GM18861 (cell line): ENCODE measurements around the gene P2RX1.
A peak's percentile ranks its signal among the peaks of the same experiment; 100 is the strongest.

ENCODE experiments used
- ATAC-seq: cut with Tn5 transposase; IDR thresholded peaks from one replicate; pipeline ENCODE4 v1.9.1; 2021; ENCODE audit not compliant: unreplicated experiment

P2RX1 gene

DNA sequence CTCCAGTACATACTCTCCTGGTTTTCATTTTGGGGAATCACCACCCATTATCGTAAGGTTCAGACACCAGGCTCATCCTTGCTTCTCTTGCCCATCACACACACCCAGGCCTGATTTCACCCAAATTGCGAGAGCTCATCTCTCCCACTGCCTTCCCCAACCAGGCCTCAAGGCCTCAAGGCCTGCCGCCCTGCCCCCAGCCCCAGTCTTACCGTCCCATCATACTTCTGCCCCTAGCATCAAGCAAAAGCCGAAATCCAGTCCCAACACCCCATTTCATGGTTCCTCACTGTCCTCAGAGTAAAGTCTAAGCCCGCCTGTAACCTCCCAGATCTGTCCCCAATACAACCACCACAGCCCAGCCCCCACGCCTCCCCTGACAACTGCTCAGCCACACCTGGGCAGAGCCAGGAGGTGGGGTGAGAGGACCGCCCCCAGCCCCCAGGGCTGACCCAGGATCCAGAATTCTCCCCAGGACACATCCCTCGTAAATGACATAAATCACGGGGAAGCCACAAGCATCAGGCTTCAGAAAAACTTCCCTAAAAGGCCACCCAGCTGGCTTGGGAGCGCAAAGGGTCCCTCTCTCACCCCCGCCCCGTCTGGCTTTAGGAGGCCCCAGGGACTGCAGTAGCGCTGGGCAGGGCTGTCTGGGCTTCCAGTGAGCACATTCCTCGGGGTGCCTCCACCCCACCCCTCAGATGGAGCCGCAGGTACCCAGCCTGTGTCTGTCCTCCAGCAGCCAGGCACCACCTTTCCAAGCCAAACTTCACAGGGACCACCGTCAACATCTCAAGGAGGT is 9.6 kb upstream of the P2RX1 start:
- no peak for ATAC-seq

DNA sequence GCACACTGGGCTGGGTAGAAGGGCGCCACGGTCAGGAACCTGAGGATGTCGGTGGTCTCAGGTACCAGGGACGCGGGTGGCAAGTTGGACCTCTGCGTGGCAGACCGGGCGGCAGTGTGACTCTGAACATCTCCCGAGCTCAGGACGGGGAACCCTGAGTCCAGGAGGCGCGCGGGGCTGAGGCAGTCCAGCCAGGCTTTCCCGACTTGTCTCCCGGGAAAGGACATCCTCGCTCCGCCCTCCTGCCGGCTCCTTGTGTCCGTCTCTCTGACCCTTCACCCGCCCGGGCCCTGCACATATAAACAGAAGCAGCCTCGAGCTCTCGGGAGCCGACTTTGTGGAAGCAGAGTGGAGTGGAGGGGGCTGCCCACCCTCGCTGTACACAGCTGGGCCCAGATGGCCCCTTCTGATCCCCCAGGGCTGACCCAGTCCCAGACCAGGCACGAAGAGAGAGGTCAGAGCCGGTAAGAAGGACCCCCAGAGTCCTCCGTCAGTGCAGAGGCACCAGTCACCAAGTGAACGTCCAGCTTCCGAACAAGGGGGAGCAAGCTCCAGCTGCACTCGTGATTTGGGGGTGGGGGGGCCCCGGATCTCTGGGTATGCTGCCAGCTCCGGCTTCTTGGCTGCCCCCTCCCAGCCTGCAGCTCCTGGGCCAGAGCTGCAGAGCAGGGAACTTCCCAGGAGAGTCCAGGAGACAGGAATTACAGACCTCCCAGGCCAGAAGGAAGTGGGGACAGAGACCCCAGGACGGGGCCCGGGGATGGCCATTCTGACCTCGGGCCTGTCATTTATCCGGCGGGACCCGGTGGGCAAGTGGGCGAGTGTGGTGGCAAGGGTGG is 8.5 kb upstream of the P2RX1 start:
- no peak for ATAC-seq

DNA sequence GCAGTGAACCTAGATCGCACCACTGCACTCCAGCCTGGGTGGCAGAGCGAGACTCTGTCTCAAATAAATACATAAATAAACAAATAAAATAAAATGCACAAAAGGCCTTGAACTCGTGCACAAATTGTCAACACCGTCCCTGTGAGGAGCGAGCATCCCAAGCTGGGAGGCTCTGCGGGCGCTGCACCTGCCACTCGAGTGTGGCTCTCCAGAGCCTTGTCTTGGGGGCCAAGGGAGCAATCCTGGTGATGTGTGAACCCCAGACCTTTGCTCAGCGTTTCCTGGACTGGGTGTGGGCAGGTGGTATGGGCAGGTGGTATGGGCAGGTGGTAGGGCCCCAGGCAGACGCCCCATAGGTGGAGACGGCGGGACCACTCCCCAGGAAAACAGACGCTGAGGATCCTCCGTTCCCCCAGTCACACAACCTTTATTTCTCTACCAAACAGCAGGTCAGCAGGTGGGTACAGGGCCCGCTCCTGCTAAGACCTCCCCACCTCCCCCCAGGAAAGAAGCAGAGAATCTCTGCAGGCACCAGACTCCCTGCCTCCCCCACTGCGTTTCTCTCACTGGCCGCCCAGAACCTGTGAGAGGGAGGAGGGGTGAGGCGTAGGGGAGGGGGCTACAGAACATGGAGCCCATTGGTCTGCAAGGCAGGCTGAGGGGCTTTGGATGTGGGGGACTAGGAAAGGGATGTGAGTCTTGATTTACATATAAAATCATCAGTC is 7.4 kb upstream of the P2RX1 start:
- no peak for ATAC-seq

GRCh38 chr17:3922765-3923164 is 6.5 kb upstream of the P2RX1 start:
- ATAC-seq, result no peak

DNA sequence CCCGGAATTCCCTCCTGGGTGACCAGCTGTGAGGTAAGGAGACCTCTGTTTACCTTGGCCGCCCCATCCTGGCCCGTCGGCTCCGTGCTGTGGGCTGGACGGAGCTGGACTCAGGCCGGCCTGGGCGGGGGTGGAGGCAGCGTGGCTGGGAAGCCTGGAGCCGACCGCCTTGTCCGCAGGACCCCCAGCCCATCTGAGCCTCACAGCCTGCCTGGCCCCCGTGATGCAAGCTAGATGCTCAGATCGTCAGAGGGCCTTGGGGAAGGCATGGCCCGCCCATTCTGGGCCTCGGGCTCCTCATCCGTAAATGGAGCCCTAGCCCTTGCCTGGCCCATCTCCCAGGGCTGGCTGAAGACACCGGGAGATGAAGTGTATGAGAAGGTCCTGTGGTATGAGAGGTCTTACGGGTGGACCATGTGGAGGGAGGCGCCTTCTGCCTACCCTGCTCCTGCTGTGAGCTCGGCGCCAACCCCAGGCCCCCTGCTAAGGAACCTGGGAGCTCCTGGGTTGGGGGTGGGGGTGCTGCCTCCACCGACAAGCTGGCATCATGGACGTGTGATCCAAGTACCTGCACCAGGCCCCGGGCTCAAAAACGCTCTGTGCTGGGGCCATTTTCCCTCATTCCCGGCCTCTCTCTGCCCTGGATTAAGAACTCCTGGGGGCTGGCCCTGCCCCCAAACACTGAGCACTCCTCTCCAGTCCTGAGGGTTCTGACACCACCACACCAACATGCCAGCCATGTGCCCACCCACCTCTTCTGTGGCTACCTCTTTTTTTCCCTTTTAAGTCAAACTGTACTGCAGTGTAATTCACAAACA is 5.4 kb upstream of the P2RX1 start:
- ATAC-seq, result no peak

GRCh38 chr17:3921006-3921405 is 4.7 kb upstream of the P2RX1 start:
- no peak for ATAC-seq

GRCh38 chr17:3919123-3919624 is 2.9 kb upstream of the P2RX1 start:
- ATAC-seq, result no peak

GRCh38 chr17:3918372-3919122 is 2.3 kb upstream of the P2RX1 start:
- no peak for ATAC-seq

- ATAC-seq, result no peak
Observed at GRCh38 chr17:3917391-3917931, 1.2 kb upstream of the P2RX1 start.

DNA sequence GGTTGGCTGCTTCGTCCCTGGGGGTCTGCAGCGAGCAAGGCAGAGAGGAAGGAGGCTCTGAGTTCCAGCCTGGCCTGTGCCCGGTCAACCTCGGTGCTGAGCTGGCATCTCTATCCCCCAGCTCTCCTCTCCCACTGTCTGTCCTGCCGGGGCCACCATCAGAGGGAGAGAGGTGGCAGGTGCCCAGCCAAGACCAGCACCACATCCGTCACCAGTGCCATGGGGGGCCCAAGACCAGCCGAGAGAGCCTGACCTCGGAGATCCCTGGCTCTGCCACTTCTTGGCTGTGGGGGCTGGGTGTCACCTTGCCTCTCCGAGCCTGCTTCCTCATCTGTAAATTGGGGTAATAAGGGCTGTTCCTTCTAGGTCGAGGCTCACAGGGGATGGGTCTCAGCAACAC is 560 bp upstream of the P2RX1 start:
- no peak for ATAC-seq

GRCh38 chr17:3915581-3915994 is 677 bp downstream of the P2RX1 start:
- no peak for ATAC-seq

DNA sequence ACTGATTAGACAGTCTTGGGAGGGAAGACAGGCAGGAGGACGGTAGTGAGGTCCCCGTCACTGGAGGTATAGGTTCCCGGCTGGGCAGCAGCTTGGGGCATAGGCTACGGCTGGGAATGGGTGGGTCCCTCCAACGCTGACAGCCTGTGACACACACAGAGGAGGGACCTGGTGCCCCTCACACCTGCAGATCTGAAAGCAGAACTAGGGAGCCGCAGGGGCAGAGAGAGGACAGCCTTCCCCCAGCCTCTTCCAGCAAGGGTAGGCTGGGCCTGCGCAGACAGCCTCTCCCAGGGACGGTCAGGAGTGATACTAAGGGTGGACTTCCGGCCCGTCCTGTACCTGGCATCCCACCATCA is 2.0 kb downstream of the P2RX1 start:
- peak; percentile 33 for ATAC-seq

DNA sequence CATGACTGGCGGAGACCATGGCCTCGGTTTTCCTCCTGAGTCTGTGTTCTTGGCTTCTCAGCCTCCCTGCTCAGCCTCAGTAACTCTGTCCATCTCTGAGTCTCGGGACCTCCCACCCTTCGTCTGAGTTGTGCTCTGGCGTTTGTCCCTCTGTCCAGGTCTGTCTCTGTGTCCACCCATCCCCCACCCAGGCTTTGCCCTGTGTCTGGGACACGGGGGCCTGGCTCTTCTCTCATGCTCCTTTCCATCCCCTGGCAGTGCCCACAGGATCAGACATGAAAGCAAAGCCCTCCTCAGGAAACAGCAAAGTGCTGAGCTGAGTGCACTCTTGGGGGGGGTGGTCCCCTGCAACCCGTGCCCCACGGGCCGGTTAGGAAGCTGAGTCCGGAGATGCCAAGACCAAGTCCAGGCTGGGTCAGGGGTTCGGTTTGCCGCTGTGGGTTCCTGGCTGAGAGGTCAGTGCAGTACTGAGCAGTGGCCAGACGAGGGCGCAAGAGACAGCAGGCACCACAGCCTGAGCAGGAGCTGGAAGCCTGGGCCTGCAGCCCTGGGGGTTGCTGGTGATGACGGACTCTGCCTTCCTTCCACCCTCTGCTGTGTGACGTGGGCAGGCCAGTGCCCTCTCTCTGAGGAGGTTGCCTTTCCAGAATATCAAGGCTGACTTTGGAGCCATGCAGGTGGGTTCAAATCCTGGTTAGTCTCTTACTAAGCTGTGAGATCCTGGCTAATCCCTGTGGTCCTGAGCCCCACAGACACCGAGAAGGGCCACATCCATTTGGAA is 2.5 kb downstream of the P2RX1 start:
- peak; percentile 31 for ATAC-seq

GRCh38 chr17:3912827-3913226 is 3.4 kb downstream of the P2RX1 start:
- ATAC-seq, result no peak

DNA sequence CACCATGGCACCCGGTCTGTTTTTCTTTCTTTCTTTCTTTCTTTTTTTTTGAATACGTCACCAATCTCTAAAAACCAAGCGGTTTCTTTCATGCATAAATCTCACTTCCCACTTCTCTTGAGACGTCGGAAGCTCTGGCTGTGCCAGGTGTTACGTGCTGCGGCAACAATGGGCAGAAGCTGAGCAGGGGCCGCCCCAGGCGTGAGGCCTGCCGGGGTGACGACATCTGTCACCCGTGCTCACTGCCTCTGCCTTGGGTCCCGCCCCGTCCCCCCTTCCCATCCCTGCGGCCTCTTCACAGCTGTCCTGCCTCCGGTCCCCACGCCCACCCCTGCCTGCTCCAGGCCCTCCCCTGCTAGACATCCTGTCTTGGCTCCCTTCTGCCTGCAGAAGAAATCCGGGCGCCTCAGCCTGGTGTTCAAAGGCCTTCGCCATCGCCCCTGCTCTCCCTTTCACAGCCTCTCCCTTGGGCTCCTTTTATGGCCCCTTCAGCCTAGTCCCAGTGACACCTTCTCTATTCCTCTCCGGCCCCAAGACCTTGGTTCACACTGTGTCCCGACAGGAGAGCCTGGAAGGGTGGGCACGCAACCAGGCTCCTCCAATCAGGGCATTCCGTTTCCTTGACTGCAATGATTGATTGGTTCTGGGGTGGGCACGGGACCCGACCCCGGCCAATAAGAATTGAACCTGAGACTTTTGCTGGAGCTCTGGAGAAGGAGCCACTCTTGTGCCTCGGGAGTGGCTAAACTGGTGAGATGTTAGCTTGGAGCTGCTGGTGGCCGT is 4.8 kb downstream of the P2RX1 start:
- peak; percentile 62 for ATAC-seq

DNA sequence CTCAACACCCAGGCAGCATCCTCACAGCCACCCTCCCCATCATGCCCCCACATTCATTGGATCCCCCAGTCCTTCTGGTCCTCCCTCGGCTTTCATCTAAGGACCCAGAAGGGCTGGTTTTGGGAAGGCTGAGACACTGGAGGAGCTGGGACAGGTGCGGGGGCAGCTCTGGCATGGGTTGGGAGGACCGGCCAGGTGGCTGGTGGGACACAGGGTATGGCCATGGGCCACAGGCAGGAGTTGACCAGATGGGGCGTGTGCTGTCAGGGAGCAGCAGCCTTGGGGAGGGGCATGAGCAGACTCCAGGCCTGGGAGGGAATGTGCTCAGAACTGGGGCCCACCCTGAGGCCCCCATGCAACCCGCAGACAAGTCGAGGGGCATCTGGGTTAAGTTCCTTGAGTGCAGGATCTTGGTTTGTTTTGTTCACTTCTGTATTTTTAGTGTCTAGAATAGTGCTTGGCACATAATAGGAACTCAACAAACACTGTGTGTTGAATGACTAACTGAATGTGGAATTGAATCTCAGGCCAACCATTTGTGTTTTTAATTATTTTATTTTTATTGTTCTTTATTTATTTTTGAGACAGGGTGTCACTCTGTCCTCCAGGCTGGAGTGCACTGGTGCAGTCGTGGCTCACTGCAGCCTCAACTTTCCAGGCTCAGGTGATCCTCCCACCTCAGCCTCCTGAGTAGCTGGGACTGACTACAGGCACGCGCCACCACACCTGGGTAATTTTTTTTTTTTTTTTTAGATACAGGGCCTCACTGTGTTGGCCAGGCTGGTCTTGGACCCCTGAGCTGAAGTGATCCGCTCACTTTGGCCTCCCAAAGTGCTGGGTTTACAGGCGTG is 5.6 kb downstream of the P2RX1 start:
- ATAC-seq, result no peak

DNA sequence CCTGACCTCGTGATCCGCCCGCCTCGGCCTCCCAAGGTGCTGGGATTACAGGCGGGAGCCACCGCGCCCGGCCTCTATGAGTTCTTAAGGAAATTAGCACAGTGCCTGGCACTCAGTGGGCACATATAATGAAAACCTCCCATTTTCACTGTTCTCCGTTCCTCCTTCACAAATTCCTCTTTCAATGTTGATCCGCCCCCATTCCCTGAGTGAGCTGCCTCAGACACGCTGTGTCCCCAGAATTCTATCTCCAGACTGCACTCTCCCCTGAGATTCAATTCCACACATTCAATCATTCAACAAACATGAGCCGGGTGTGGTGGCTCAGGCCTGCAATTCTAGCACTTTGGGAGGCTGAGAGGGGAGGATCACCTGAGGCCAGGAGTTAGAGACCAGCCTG is 7.0 kb downstream of the P2RX1 start:
- ATAC-seq, result no peak
